Stimulated activated CD4-positive, alpha-beta T cell treated with anti-CD3 and anti-CD28 coated beads, Interleukin-12 subunit alpha, Interleukin-12 subunit beta, amount 100 ng/mL, for 48 hours (primary cell): Measurements from ENCODE around the gene MAP3K15.
"Not testable (repeated sequence)": the region's sequence is repeated elsewhere in the genome, so short reads cannot be mapped to it uniquely, and the experiment has no call there.

Source experiments
- DNase-seq, 3 donors: peaks; one replicate each; pipeline ENCODE4 v3.0.0-alpha.2; 2020; ENCODE audit warnings: low read depth in 2 of 3, low spot score in 1 of 3

The MAP3K15 gene

DNA sequence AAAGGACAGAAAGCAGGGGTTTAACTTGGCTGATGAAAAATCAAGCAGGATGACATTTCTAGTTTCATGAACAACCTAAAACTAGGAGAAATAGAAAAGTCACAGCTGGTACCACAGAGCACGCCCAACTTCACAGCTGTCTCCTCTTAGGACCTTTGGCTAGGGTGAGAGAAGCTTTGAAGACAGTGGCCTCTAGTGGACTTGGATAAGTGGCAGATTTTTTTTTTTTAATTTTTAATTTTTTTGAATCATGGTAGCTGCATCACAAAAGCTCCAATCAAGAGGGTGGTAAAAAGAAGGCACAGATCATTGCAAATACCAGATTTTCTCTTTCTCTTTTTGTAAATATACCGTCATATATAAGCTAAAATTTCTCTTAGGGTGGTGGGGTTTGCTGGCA lies 20.2 kb upstream of the MAP3K15 start:
- DNase-seq: no peak

DNA sequence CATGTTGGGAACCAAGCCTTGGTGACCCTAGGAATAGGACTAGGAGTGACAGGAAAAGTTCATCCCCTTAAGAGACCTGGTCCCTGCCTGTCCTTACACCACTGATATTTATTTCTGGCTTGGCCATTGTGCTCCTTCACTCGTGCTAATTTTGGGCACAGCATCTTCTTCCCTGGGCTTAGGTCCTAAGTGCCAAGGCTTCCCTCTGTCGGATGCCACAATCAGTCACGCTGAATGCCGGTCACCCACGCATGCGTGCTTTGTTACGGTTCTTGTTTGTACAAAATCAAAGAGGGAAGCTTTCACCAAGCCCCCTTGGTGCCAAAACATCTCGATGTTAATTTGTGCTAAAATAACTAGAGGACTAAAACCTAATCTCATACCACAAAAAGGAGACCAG lies 17.4 kb upstream of the MAP3K15 start:
- DNase-seq: no peak

DNA sequence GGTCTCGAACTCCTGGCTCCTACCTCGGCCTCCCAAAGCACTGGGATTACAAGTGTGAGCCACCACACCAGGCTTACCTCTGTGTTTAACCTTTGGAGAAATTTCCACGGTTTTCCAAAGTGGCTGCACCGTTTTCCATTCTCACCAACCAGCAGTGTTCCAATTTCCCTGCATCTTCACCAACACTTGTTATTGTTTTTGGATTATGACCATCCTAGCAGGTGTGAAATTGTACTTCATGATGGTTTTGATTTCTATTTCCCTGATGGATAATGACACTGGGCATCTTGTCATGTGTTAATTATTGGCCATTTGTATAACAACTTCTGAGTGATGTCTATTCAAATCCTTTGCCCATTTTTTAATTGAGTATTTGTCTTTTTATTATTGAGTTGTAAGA lies 2.7 kb upstream of the MAP3K15 start:
- no peak for DNase-seq

DNA sequence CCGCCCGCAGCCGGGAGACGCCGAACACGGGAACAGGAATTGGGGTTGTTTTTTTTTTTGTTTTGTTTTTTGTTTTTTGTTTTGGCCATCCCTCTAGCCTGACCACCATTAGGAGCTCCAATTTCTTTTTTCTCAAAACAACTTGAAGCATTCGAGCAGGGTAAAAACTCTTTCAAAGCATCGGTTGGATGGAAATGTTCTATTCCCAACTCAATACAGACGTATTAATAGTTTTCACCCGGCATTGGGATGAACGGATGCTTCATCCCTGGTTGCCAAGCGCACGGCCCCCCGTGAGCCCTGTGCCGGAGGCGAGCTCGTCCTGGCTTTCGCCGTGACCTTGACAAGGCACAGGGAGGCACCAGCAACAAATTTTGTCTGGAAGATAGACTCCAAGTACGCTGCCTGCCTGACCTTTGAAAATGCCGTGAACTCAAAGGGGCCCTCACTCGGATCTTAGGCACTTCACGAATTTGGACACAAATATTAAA lies 352 bp upstream of the MAP3K15 start:
- no peak for DNase-seq

DNA sequence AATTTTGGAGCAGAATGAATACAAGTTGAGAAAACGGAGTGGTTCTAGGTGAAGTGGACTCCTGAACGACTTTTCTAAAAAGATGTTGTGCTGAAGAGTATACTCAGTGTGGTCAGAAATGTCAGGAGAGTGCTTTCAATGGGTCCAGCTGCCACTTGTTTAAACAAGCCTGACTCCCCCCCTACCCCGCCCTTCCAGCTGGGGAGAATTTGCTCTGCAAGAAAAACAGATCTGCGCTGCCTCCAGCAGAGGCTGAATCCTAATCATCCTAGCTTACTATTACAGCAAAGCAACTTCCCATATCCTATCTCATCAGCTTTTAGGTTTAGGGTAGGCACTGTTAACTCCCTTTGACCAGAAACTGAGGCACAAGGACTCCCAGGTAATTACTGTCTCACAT lies 1.9 kb downstream of the MAP3K15 start:
- DNase-seq: no peak

DNA sequence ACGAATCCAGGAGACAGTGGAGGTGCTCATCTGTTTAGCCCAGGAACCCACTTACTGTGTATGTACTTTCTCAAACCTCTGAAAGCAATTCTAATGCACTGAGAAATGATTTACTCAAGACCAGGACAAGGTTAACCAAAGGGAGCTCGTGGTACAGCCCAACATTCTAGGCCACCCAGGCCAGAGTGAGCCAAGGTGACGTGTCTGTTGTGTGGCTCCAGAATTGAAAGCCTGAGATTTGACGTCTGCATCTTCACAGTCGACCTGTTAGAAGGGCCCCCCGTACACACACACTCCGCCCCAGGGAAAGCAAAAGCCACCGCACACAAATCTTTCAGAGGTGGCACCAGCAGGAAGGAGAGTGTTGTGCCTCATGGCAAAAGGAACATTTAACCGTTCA lies 2.3 kb downstream of the MAP3K15 start:
- no peak for DNase-seq

DNA sequence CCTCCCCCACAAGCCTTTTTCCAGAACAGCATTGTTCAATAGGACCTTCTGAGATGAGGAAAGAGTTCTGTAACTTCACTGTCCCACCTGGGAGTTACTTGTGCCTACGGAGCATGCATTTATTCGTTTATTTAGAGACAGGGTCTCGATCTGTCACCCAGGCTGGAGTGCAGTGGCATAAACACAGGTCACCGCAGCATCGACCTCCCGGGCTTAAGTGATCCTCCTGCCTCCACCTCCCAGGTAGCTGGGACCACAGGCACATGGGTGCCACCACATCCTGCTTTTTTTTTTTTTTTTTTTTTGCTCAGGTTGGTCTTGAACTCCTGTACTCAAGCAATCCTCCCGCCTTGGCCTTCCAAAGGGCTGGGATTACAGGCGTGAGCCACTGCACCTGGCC lies 2.9 kb downstream of the MAP3K15 start:
- no peak for DNase-seq

DNA sequence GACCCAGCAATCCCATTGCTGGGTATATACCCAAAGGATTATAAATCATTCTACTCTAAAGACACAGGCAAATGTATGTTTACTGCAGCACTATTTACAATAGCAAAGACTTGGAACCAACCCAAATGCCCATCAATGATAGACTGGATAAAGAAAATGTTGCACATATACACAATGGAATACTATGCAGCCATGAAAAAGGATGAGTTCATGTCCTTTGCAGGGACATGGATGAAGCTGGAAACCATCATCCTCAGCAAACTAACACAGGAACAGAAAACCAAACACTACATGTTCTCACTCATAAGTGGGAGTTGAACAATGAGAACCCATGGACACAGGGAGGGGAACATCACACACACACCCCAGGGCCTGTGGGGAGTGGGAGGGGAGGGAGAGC lies 3.5 kb downstream of the MAP3K15 start:
- DNase-seq: not testable (repeated sequence)

DNA sequence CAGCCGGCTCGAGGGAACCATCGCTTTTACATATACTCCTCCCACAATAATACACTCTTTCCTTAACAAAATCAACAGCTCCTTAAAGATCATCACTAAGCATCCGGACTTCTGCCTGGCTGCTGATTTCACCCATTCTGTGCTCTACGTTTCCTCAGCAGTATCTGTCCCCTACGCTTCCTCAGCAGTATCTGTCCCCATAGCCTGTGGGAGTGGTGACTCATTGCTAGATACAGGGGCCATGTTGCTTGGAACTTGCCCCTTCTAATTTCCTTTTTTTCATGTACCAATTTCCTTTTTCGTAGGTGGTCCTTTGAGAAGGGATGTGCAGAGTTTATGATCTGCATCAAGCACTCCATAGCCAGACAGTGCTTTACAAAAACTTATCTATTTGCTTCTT lies 18.6 kb downstream of the MAP3K15 start:
- no peak for DNase-seq

DNA sequence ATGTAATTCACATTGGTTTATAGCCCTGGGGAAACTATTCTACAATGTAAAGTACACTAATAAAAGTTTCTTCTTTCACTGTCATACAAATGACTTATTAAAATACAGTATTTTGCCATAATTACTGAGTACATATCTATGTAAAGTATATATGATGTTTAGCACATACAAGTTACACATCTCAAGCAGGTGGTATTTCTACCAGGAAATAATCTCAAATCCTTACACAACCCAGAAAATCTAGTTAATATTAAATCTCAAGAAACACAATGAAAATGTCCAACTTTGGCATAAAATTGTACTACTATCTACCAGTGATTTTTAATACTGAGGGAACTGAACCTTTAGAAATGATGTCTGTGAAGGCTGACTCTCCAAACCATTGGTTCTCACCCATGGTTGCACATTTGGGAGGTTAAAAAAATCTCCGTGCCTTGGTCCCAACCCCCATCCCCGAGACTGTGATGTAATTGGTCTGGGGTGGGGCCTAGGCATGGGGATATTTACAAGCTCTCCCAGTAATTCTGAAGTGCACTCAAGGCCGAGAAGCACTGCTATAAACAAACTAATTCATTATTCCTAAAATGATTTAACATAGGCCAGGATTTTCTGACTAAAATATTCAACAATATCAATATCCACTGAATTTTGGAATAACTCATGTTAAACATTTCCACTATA lies 27.6 kb downstream of the MAP3K15 start:
- no peak for DNase-seq

DNA sequence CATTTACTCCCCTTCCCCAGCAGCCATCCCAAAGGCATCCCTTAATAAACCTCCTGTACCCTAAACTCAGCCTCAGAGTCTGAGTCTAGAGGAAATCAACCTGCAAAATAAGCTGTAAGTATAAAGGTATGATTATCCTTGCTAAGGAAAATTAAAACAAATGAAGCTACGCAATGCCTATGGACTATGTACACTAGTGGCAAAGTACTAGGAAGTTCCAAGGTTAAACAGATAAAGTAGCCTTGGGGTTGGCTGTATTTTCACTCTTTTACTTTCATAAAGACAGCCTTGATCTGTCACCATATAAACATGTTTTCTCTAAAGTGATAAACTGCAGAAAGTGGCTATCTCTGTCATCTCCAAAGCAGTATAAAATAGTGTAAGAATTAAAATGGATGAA lies 35.9 kb downstream of the MAP3K15 start:
- no peak for DNase-seq

DNA sequence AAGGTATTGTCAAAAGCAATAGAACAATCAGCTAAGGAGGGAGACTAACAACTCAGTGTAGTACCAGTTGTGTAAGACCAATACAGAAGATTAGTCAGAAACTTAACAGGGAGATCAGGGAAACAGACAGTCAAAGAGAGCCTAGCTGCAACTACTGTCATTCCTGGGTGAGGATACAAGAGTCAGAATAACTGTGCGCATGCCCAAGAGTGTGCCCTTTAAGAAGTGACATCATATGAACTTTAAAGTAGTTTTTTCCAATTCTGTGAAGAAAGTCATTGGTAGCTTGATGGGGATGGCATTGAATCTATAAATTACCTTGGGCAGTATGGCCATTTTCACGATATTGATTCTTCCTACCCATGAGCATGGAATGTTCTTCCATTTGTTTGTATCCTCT lies 46.9 kb downstream of the MAP3K15 start:
- DNase-seq: not testable (repeated sequence)

DNA sequence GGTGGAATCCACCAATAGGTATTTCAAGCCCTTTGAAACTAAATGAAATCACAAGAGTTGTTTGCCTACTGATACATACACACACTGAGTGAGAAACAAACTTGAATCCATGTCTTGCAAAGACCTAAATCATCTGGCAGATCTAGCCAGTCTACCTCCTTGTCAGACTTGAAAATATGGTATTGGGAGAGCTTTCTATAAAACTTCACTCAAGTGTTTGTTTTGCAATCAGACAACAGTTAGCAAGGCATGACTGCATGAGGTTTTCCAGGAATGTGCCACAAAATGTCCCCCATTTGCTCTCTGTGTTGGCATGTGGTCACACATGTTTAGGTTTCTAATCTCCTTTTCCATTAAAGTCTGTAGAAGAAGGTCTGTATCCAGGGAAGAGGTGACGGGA lies 52.4 kb downstream of the MAP3K15 start:
- no peak for DNase-seq

DNA sequence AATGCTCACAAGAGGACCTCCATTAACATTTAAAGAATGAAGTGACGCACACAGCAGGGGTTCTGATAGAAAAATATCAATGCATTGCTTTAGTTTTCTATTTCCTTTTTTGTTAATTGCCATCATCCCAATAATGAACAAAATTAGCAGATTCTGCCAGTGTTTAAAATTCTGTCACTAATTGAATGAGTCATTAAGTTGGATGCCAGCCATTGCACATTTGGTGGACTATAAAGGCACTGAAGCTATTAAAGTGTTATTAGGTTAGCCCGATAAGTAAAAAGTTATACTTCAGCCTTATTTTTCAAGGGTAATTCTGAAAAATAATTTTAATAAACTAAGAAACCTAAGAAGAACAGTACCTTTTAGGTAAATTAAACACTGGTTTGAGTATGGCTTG lies 53.1 kb downstream of the MAP3K15 start:
- DNase-seq: no peak

DNA sequence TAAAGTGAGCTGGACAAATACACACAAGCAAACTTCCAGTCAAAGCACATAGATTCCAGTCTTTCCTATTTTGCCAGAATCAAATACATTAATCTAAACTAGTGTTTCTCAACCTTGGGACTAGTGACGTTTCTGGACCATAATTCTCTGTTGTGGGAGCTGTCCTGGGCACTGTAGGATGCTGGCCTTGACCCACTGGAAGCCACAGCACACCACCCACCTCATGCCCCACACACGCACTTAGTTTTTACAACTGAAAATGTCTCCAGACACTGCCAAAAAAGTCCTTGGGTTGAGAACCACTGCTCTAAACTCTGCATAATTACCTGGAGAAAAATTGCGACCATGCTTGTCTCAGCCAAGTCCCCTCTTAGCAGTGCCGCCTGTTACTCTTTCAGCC lies 57.6 kb downstream of the MAP3K15 start:
- DNase-seq: no peak

DNA sequence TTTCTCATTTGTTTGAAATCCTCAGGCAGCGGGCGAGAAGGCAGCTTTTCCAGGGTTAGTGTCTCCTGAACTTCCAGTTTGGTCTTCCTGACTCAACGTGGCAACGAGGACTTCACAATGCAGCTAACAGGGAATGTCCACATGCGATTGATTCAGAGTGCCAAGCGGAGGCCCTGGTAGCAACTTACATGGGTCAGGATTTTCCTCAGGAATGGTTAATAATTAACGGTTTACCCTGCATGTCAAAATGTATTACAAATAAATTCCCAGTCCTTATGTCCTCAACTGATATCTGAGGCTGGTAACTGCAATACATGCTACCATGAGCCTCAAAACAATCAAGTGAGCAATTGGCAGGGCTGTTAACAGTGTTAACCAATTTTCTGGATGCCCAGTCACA lies 67.2 kb downstream of the MAP3K15 start:
- no peak for DNase-seq

DNA sequence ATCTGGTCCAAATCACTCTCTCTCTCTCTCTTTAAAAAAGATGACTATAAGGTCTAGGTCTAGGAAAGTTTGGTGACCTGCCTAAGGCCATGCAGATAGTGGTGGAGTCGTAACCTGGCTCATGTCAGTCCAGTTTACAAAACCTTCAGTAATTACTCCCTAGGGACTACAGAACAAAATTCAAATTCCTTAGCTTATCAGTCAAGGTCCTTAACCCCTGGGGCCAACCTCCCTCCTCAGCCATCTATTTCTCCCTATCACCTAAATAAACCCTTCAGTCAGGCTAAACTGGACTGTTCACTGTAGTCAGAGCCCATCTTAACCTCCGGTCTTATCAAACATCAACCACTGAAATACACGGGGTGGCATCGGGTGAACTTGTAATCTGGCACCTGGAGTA lies 68.9 kb downstream of the MAP3K15 start:
- DNase-seq: no peak

DNA sequence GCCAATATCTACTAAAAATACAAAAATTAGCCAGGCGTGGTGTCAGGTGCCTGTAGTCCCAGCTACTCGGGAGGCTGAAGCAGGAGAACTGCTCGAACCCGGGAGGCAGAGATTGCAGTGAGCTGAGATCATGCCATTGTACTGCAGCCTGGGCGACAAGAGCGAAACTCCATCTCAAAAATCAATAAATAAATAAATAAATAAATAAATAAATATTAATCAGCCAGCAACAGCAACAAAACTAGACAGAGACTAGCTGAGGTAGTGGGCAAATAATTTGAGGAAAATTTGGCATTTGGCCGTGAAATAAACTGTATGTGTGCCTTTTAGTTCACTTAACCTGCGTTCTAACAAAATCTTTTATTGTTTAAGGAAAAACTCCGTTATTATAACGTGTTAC lies 69.5 kb downstream of the MAP3K15 start:
- not testable (repeated sequence) for DNase-seq

DNA sequence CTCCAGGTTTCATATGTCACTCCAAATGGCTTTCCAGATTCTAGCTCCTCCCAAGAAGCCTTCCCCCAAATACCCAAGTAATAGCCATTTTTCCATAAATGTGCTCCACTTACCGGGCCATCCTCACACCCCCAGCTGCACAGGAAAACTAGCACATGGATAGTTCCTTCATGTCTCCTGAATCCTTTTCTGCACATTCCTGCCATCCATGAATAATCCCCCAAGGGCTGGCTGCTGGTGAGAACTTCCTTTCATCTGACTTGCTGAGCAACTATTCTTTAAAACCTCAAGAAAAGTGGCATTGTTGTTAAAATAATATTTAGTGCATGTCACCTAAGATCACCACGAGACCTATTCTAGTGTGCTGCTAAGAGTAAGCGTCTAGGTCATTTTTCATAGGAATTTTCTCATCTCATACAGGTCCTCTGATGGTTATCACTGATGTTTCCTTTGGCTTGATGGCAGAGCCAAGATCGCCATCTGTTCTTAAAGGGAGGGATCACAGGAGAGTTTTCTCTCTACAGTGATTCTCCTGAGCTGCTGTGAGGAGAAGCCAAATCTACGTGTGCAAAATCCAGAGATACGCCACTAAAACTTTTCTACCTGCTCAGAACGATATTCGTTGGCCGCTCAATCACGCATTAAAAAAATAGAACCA lies 71.3 kb downstream of the MAP3K15 start:
- DNase-seq: no peak

DNA sequence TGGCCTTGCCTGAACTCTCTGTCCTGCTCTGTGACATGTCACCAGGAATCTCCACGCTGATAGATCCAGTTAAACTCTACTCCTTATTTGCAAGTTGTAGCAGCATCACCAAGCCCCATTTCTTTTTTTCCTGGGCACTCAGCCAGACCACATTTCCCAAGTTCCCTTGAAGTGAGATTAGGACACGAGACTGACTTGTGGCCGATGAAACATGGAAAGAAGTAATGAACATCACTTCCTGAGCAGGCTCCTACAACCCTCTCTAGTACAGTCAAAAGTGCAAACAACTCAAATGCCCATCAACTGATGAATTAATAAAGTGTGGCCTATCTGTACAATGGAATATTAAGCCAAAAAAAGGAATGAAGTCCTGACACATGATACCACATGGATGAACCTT lies 74.6 kb downstream of the MAP3K15 start:
- no peak for DNase-seq

DNA sequence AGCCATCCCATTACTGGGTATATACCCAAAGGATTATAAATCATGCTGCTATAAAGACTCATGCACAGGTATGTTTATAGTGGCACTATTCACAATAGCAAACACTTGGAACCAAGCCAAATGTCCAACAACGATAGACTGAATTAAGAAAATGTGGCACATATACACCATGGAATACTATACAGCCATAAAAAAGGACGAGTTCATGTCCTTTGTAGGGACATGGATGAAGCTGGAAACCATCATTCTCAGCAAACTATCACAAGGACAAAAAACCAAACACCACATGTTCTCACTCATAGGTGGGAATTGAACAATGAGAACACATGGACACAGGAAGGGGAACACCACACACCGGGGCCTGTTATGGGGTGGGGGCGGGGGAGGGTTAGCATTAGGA lies 92.6 kb downstream of the MAP3K15 start:
- DNase-seq: not testable (repeated sequence)

DNA sequence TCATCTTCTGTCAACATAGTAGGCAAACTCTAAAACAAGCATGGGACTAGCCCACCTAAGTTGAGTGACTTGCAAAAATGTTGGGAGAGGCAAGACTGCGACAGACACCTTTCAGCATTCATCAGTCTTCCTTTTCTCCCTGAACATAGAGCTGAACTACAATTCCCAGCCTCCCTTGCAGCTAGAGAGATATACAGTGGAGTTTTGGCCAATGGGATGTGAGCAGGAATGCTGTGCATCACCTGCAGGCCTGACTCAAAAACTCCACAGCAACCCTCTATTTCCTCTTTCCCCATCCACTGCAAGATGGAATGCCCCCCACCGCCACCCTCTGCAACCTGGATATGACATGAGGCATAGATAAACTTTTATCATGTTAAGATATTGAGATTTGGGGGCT lies 105.0 kb downstream of the MAP3K15 start:
- DNase-seq: no peak

DNA sequence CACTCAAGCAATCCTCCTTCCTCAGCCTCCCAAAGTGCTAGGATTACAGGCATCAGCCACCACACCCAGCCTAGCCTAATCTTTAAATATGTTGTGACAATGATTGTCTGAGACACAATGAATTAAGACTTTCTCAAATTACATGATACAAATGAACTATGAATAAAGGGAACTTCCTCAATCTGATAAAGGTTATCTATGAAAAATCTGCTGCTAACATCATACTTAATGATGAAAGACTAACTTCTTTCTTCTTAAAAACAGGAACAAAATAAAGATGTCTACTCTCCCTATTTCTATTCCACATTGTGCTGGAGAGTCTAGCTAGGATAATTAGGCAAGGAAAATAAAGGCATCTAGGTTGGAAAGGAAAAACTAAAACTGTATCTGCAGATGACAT lies 111.6 kb downstream of the MAP3K15 start:
- DNase-seq: no peak
